IMR-90 (cell line): ENCODE data around the gene USP47. TPM values are rescaled to one million over a fixed set of nuclear protein-coding genes. Genes with fewer than 3 reads are reported as not detected.

ENCODE experiments used
- ATAC-seq: fragments of 200-7000 bp; cut with Tn5 transposase; 2 replicates; pipeline ENCODE4 v1.9.1; 2020; ENCODE audit warnings: low read depth, mild to moderate bottlenecking, moderate library complexity
- BruUV-seq: library from RNA; stranded (reverse); fragments of 400-500 nt; replicated peaks from 2 replicates; lab custom pipeline; 2021; lab: Mats Ljungman, UMichigan
- CTCF ChIA-PET: fragments of 300-600 bp; formaldehyde crosslinking; extraction: SDS; loops from one replicate; lab custom pipeline; 2021; ENCODE audit warnings: antibody characterized with exemption; lab: Yijun Ruan, JAX
- POLR2A ChIA-PET: fragments of 300-600 bp; sonication (Branson Sonifier 250); formaldehyde crosslinking; loops from one replicate; lab custom pipeline; 2022; ENCODE audit warnings: antibody characterized with exemption; ENCODE audit not compliant: unreplicated experiment; lab: Charles Lee
- DNase-seq: peaks from one replicate; pipeline ENCODE4 v3.0.0; 2013
- H2AFZ ChIP-seq: replicated peaks from 2 replicates; pipeline ENCODE3; 2013; ENCODE audit warnings: low read length, mild to moderate bottlenecking; ENCODE audit not compliant: poor library complexity
- H2AK5ac ChIP-seq: 2 replicates; pipeline ENCODE4 v1.6.1; 2013; ENCODE audit warnings: low read depth, low read length, inconsistent platforms
- H2AK9ac ChIP-seq: replicated peaks from 2 replicates; pipeline ENCODE3; 2013; ENCODE audit warnings: mild to moderate bottlenecking, low read depth, low read length, moderate library complexity; ENCODE audit not compliant: poor library complexity
- H2BK120ac ChIP-seq: 2 replicates; pipeline ENCODE4 v1.6.1; 2013; ENCODE audit warnings: low read depth, low read length, inconsistent platforms
- H2BK15ac ChIP-seq: 3 replicates; pipeline ENCODE4 v1.6.1; 2013; ENCODE audit warnings: low read depth, low read length, inconsistent platforms
- H2BK20ac ChIP-seq: 2 replicates; pipeline ENCODE4 v1.6.1; 2013; ENCODE audit warnings: low read depth, mild to moderate bottlenecking, inconsistent platforms, low read length, moderate library complexity
- H2BK5ac ChIP-seq: 2 replicates; pipeline ENCODE4 v1.6.1; 2013; ENCODE audit warnings: mild to moderate bottlenecking, low read depth, low read length, inconsistent platforms; ENCODE audit not compliant: poor library complexity, severe bottlenecking
- H3K14ac ChIP-seq: replicated peaks from 2 replicates; pipeline ENCODE4 v1.6.1; 2013; ENCODE audit warnings: low read depth, low read length, inconsistent platforms
- H3K18ac ChIP-seq: 2 replicates; pipeline ENCODE4 v1.6.1; 2013; ENCODE audit warnings: low read depth, low read length, control low read depth
- H3K23ac ChIP-seq: 2 replicates; pipeline ENCODE4 v1.6.1; 2013; ENCODE audit warnings: low read depth, low read length, inconsistent platforms
- H3K27ac ChIP-seq: 2 replicates; pipeline ENCODE4 v1.5.1; 2013; ENCODE audit warnings: mild to moderate bottlenecking, control low read depth, low read length; ENCODE audit not compliant: insufficient read depth
- H3K27me3 ChIP-seq: 2 replicates; pipeline ENCODE4 v1.6.1; 2013; ENCODE audit warnings: low read length; ENCODE audit not compliant: control insufficient read depth, insufficient read depth
- H3K36me3 ChIP-seq: 2 replicates; pipeline ENCODE4 v1.6.1; 2013; ENCODE audit warnings: low read length, mixed read lengths; ENCODE audit not compliant: control insufficient read depth, insufficient read depth
- H3K4ac ChIP-seq: 2 replicates; pipeline ENCODE4 v1.6.1; 2013; ENCODE audit warnings: low read depth, low read length, inconsistent platforms
- H3K4me1 ChIP-seq: 2 replicates; pipeline ENCODE4 v1.6.1; 2013; ENCODE audit warnings: low read length, mixed read lengths; ENCODE audit not compliant: control insufficient read depth, insufficient read depth
- H3K4me2 ChIP-seq: 2 replicates; pipeline ENCODE4 v1.6.1; 2013; ENCODE audit warnings: low read depth, mild to moderate bottlenecking, control low read depth, low read length, moderate library complexity
- H3K4me3 ChIP-seq: 2 replicates; pipeline ENCODE4 v1.5.1; 2013; ENCODE audit warnings: low read depth, mild to moderate bottlenecking, control low read depth, low read length, moderate library complexity; ENCODE audit not compliant: insufficient read depth
- H3K56ac ChIP-seq: 2 replicates; pipeline ENCODE4 v1.6.1; 2013; ENCODE audit warnings: low read length, inconsistent platforms; ENCODE audit not compliant: insufficient read depth; ENCODE audit errors: extremely low read depth
- H3K79me1 ChIP-seq, 2 experiments: 2 replicates each; pipeline ENCODE4 v1.6.1; 2013; ENCODE audit warnings: low read length in 2 of 2, inconsistent platforms in 1 of 2, low read depth in 1 of 2
- H3K9ac ChIP-seq: 2 replicates; pipeline ENCODE4 v1.6.1; 2013; ENCODE audit warnings: low read depth, low read length, control low read depth
- H3K9me1 ChIP-seq: 2 replicates; pipeline ENCODE4 v1.6.1; 2013; ENCODE audit warnings: low read length, inconsistent platforms; ENCODE audit not compliant: insufficient read depth
- H3K9me3 ChIP-seq: 2 replicates; pipeline ENCODE4 v1.6.1; 2013; ENCODE audit warnings: low read length; ENCODE audit not compliant: control insufficient read depth, insufficient read depth
- H4K20me1 ChIP-seq: 2 replicates; pipeline ENCODE4 v1.6.1; 2013; ENCODE audit warnings: low read length, inconsistent platforms; ENCODE audit not compliant: insufficient read depth
- H4K5ac ChIP-seq: 2 replicates; pipeline ENCODE4 v1.6.1; 2013; ENCODE audit warnings: mild to moderate bottlenecking, low read depth, low read length, control low read depth
- H4K8ac ChIP-seq, 2 experiments: 2 replicates each; pipeline ENCODE4 v1.6.1; 2013; ENCODE audit warnings: low read depth in 2 of 2, low read length in 2 of 2, control low read depth in 1 of 2, inconsistent platforms in 1 of 2
- H4K91ac ChIP-seq: 2 replicates; pipeline ENCODE4 v1.6.1; 2013; ENCODE audit warnings: low read depth, low read length, inconsistent platforms; ENCODE audit not compliant: insufficient read depth
- MAFK ChIP-seq: IDR thresholded peaks from 2 replicates; pipeline ENCODE4 v1.6.1; 2012; ENCODE audit warnings: low read depth, low read length, improper control_type of control experiment
- RFX5 ChIP-seq: IDR thresholded peaks from 2 replicates; pipeline ENCODE4 v1.8.0; 2012; ENCODE audit warnings: low read depth, mild to moderate bottlenecking, low read length, moderate library complexity
- WGBS, 2 experiments: methylation state at CpG; one replicate each; pipeline versions ENCODE4 v1.1.5 to v1.1.7; 2013; ENCODE audit warnings: missing lambda C conversion rate in 2 of 2; ENCODE audit not compliant: insufficient read length in 1 of 2; ENCODE audit errors: extremely low coverage in 2 of 2; 5-methylcytosine and 5-hydroxymethylcytosine counted together
- dilution Hi-C: fragments of 300-500 bp; cut with HindIII; formaldehyde crosslinking; loops from one replicate; pipeline ENCODE4 v1.14.3; 2018; ENCODE audit warnings: low sequenced_read_pairs; ENCODE audit not compliant: unreplicated experiment
- in situ Hi-C: fragments of 300-500 bp; cut with MboI; formaldehyde crosslinking; loops from 3 replicates; pipeline ENCODE4 v1.14.3; 2019; ENCODE audit warnings: low sequenced_read_pairs, inconsistent platforms, mixed read lengths
- intact Hi-C: fragments of 100-400 bp; cut with micrococcal nuclease; formaldehyde crosslinking; loops from 2 replicates; pipeline ENCODE4 v1.10.0; 2022
- polyA plus RNA-seq, 3 experiments: library from polyadenylated mRNA; depleted of rRNA; stranded (reverse); fragments of >200 nt; gene quantifications; 2 replicates each; pipeline ENCODE4 v1.2.3, GENCODE V29; 2012; ENCODE audit warnings: low replicate concordance in 1 of 3
- total RNA-seq: library from RNA; depleted of rRNA; stranded (reverse); fragments of >200 nt; gene quantifications from 2 replicates; pipeline ENCODE4 v1.2.3, GENCODE V29; 2012

USP47 gene
- total and polyA plus RNA-seq, 2 of the 4 experiments (the other 2 are of a cell fraction): 15.0 to 110 TPM

DNA sequence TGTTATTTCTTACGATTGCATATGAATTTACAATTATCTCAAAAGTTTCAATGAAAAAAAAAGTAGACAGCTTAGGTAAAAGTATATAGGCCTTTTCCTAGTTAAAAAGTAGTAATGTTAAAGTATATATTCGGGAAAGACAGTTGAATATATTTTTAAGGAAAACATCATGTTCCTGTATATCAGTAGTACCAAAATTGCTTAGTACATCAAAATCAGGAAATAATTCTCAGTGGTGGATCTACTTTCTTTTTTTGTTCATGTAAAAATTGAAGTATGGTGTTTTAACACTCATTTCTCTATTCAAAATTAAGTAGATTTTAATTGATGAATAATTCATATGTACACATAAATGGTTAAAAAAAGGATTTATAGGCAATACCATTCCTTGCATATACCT is 73.9 kb downstream of the USP47 start:
- Histone ChIP-seq H2AK9ac (no peak overlapping the region), H3K9me3 (no peaks in the 10 kb centered on the region), H3K23ac (no peak overlapping the region), H3K18ac (no peak overlapping the region), H2AFZ (no peak overlapping the region), H3K4me3 (no peak overlapping the region), H4K5ac (no peak overlapping the region), H3K36me3 (no peaks in the 10 kb centered on the region; the same call in 1 of the 2 replicates), H3K4me2 (no peak overlapping the region), H2BK5ac (no peak overlapping the region), H2BK20ac (no peak overlapping the region), H3K27ac (no peak overlapping the region), H3K14ac (no peak overlapping the region), H3K27me3 (no peaks in the 10 kb centered on the region), H3K4ac (no peak overlapping the region), H3K79me1 (peaks cover 4 to 13% of the 10 kb centered on the region in 2 experiments; a peak in 2 of 4 replicates), H2BK120ac (no peak overlapping the region), H3K9ac (no peak overlapping the region), H4K91ac (no peak overlapping the region), H2AK5ac (no peak overlapping the region), H3K4me1 (peaks cover 3% of the 10 kb centered on the region; the same call in 1 of the 2 replicates), H4K20me1 (no peaks in the 10 kb centered on the region), H2BK15ac (no peak overlapping the region), H4K8ac (no peak overlapping the region), H3K56ac (no peak overlapping the region), H3K9me1 (peaks cover 6% of the 10 kb centered on the region)
- in situ Hi-C loops (no loop called here), intact Hi-C loops (loop anchor here (5.0 kb wide), 1 partner anchor 118 kb away; no protein-coding TSS in a partner anchor), dilution Hi-C loops (no loop called here)
- CTCF ChIA-PET: interaction anchor here (0.5 kb wide), 1 partner anchor 30 kb away, joined by 3 read pairs; no protein-coding TSS in a partner anchor
- BruUV-seq: no TSS peak
- no CpG with 5 or more reads among the region's 2 CpGs for WGBS, 2 experiments
- POLR2A ChIA-PET: no interaction called here
- ATAC-seq: no peak
- TF ChIP-seq MAFK (no peak), RFX5 (no peak)
- DNase-seq: no peak
